OCI-M2 (cell line): ENCODE results near the gene TPBGL.
"Not testable (repeated sequence)": the region's sequence is repeated elsewhere in the genome, so short reads cannot be mapped to it uniquely, and the experiment has no call there.

ENCODE experiments used
- DNase-seq: peaks from one replicate; lab custom pipeline; 2025; ENCODE audit not compliant: unreplicated experiment; lab: John Stamatoyannopoulos, UW

Gene TPBGL

GRCh38 chr11:75270896-75271418 is 30.4 kb downstream of the TPBGL start:
- DNase-seq = no peak

- no peak for DNase-seq
These were observed 31.2 kb downstream of the TPBGL start for GRCh38 chr11:75271730-75272129.

DNA sequence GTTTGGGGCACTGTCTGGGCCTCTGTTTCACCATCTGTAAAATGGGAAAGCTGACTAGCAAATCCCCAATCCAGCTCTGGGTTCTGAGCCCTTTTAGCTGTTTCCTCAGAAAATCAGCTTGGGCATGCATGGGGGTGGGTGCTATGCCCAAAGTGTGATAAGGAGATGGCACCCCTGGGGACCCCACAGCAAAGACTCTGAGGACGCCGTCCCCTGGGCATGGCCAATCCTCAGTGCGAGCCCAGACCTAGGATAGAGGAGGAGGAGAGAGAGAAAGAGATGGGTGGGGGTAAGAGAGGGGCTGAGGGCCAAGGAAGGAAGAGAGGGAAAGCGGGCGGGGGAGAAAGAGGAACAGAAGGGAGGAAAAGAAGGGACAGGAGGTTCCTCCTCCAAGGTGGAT is 31.8 kb downstream of the TPBGL start:
- no peak for DNase-seq

GRCh38 chr11:75272821-75273301 is 32.3 kb downstream of the TPBGL start:
- no peak for DNase-seq

DNA sequence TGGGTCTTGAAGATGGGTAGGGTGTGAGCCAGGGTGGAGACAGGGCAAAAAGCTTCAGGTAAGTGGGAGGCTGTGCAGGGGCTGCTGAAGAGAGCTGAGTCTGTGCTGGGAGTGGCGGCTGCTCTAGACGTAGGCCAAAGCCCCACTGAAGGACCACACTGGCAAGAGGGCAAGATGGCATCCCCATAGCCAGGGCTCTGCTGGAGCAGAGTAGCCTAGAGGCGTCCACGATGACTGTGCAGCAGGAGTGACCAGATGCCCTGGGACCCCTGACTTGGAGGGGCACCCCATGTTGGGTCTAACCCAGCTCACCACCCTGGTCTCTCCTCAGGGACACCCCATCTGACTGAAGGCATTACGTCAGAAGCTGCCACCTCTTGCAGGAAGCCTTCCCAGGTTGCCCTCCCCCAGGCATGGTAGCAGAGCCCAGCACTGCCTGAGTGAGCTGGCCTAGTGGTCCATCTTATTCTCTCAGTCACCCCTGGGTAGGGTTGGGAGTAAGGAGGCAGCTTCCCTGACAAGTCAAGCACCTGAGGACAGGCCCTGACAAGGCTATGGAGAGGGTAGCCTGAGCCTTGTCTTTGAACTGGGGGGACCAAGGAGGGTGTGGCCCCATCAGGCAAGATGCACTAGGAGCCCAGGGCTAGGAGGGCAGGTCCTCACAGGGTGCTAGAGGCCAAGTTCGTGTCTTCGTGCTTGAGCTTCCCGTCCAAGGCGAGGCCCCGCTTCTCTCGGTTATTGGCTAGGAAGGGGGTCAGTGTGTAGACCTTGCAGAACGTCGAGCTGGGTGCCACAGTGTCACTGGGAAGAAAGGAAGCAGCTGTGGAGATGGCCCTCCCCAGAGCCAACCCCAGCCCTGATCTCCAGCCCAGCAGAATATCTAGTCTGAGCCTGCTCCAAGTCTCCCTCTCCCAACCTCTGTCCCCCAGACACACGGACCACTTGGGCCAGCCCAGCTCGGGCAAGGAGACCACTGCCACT is 33.1 kb downstream of the TPBGL start:
- no peak for DNase-seq

DNA sequence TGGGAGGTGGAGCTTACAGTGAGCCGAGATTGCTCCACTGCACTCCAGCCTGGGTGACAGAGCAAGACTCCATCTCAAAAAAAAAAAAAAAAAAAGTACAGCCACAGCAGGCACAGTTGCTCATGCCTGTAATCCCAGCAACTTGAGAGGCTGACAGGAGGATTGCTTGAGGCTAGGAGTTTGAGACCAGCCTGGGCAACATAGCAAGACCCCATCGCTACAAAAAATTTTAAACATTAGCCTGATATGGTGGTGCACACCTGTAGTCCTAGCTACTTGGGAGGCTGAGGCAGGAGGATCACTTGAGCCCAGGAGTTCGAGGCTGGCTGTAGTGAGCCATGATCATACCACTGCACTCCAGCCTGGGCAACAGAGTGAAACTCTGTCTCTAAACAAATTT is 34.1 kb downstream of the TPBGL start:
- DNase-seq = not testable (repeated sequence)

DNA sequence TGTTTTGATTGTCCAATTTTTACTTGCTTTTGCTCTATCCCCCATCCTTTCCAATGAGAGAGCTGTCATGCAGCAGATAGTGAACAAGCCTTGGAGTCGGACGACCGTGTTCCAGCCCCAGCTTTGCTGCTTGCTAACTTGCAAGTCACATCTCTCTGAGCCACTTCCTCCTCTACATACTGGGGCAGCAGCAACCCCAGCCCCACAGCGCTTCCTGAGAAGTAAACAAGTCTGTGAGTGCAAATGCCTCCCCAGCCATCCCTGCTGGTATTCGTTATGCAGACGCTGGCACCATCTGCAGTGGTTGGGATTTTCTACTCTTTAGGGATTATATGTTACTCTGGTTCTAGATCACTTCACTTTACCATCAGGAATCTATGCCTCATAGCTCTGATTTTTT is 35.0 kb downstream of the TPBGL start:
- DNase-seq = no peak

DNA sequence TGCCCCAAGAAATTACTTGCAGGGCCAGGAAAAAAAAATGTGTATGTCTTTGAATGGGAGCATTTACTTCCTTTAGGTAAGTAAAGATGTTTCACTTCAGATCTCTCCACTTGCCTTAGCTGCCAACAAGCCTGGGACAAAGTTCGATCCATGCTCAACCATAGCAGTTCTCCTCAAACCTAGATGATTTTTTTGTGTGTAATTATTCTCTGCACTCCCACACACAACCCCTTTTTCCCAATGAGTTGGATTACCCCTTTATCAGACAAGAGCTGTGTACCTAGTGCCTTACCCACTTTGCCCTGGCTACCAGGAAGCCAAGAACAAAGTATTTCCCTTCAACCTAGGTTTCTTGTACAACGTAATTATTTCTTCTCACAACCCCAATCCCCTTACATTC is 35.6 kb downstream of the TPBGL start:
- DNase-seq = no peak

GRCh38 chr11:75276686-75277085 is 36.1 kb downstream of the TPBGL start:
- DNase-seq = no peak

- no peak for DNase-seq
These were observed 36.7 kb downstream of the TPBGL start for GRCh38 chr11:75277211-75277805.

GRCh38 chr11:75277991-75278790 is 37.6 kb downstream of the TPBGL start:
- no peak for DNase-seq

DNA sequence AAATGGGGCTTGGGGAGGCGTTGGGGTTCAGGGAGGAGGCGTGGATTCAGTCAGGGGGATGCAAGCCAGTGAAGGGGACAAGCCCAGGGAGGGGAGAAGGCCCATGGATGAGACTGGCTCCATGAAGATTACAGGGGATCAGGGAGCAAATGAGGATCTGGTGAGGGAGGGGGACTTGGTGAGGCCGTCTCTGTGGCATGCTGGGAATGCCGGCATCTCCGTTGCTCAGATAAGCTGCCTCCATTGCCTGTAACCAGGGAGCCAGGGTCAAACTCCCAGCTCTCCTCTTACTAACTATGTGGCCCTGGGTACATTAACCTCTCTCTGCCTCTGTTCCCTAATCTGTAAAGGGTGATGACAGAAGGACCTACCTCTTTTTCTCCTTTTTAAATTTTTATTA is 38.7 kb downstream of the TPBGL start:
- no peak for DNase-seq

DNA sequence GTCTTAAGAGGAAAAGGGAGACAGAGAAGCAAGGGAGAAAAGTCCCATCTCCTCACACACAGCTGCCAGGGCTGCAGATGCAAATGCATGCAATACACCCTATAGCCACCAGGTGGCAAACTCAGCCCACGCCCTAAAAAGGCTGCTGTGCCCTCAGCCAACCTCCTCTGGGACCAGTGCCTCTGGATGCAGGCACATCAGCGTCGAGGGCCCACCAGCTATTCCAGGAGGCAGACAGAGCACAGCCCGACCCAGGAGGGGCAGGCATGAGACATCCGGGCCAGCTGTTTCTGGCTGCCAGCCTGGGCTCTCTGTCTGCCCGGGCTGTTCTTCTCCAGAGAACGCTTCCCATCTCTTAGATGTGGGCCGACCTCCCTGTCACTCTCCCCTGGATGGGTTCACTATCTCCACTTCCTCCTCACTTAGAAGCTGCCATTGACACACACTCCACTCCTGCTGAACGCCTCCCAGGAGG is 39.7 kb downstream of the TPBGL start:
- DNase-seq = peak; percentile 20

GRCh38 chr11:75280770-75281468 is 40.3 kb downstream of the TPBGL start:
- no peak for DNase-seq

DNA sequence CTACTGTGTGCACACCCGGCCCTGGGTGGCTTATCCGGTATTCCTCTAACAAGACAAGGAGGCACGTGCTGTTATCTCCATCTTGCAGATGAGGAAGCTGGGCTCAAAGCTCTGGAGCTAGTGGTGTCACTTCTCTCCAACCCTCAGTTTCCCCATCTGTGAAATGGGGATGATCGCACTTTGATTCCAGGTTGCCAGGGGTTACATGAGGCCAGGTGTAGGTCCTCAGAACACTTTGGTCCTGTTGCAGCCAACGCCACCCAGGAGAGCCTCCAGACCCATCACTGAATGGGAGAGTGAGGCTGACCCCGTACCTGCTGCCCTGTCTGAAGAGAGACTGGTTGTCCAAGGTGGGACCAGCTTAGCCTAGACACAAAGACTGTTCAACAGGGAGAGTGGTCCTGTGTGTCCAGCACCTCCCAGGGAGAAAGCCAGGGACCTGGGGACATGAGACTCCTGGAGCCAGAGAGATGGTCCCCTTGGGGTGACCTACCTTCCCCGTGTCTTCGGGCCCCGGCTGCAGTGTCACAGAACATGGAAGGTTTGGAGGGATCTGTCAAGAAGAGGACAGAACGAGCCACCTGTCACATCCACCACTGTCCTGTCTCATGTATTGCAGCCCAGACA is 41.0 kb downstream of the TPBGL start:
- no peak for DNase-seq

GRCh38 chr11:75283391-75283931 is 42.9 kb downstream of the TPBGL start:
- DNase-seq = no peak

DNA sequence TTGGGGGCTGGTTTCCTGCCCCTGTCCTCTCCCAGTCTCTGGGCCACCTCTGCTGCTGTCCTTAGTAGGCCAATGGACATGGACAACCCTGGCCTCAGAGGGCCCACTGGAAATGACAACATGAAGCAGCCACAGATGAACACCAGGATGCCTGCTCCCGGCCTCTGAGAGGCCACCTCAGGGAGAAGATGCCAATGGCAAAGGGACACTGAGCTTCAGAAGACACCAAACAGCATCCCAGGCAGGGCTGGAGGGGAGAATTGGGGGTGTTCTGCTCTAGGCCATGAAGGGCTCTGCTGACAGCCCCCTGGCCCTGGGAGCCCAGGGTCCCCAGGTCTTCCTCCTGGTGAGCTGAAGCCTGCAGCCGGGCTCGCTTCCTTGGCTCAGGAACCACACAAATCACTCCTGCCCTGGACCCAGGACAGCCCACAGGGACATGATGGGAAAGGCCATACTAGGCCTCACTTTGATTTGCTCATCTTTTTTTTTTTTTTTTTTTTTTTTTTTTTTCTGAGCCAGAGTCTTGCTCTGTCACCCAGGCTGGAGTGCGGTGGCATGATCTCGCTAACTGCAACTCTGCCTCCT is 45.3 kb downstream of the TPBGL start:
- no peak for DNase-seq

- DNase-seq = no peak
These were observed 46.4 kb downstream of the TPBGL start for GRCh38 chr11:75286826-75287465.

GRCh38 chr11:75287579-75287978 is 47.0 kb downstream of the TPBGL start:
- no peak for DNase-seq
